Left cardiac atrium (tissue), 4 donors: ENCODE results near the gene KCNJ3. TPM values are rescaled to one million over a fixed set of nuclear protein-coding genes. Genes with fewer than 3 reads are reported as not detected.
"Not testable (repeated sequence)": the region's sequence is repeated elsewhere in the genome, so short reads cannot be mapped to it uniquely, and the experiment has no call there.

Source experiments
- ATAC-seq, 2 donors: fragments of 200-7000 bp; cut with Tn5 transposase; one replicate each; pipeline ENCODE4 v1.9.1; 2020; ENCODE audit warnings: mild to moderate bottlenecking in 2 of 2, moderate library complexity in 2 of 2
- DNase-seq: peaks from one replicate; pipeline ENCODE4 v3.0.0-alpha.2; 2020
- intact Hi-C, 2 donors: fragments of 100-400 bp; cut with DNase I; formaldehyde crosslinking; loops; one replicate each; pipeline versions ENCODE4 v1.14.1 to v1.15.1; 2022 to 2023
- total RNA-seq, 2 donors: library from RNA; stranded (reverse); fragmentation: NEBNext Ultra II Directional; extraction: Animal tissue kit (Norgen Biotek cat#: 25700); gene quantifications; one replicate each; pipeline ENCODE4 v1.2.1, GENCODE V29; 2021
- donor health status: DM: no; HTN: yes; CAD: no.
- donor health status: DM: no; HTN: yes; CAD: no; lungs with severe emphysema.
- donor health status: DM: yes; HTN: yes; CAD: no.
- donor health status: Dilated cardiomyopathy.

Gene KCNJ3
- total RNA-seq, 2 donors from 2014 or later = 27.5 to 49.9 TPM

GRCh38 chr2:154813636-154814035 is 115.1 kb downstream of the KCNJ3 start:
- intact Hi-C loops = no loop called here
- DNase-seq = no peak
- ATAC-seq = no peak

- DNase-seq (no peak), ATAC-seq (no peak)
- intact Hi-C loops = no loop called here
Observed at GRCh38 chr2:154814856-154815255, 116.4 kb downstream of the KCNJ3 start.

- intact Hi-C loops = no loop called here
- ATAC-seq = no peak
Observed at GRCh38 chr2:154825358-154825757, 126.9 kb downstream of the KCNJ3 start.

GRCh38 chr2:154826827-154827226 is 128.3 kb downstream of the KCNJ3 start:
- no peak for DNase-seq
- intact Hi-C loops = no loop called here
- ATAC-seq = no peak

More at GRCh38 chr2:154825358-154825757, 126.9 kb downstream of the KCNJ3 start:
- no peak for DNase-seq

GRCh38 chr2:154827286-154827685 is 128.8 kb downstream of the KCNJ3 start:
- ATAC-seq (no peak), DNase-seq (no peak)
- intact Hi-C loops = no loop called here

- ATAC-seq (no peak), DNase-seq (no peak)
- intact Hi-C loops = no loop called here
Observed at GRCh38 chr2:154832711-154833110, 134.2 kb downstream of the KCNJ3 start.

- intact Hi-C loops = no loop called here
- DNase-seq (no peak), ATAC-seq (no peak)
Observed at GRCh38 chr2:154836632-154837031, 138.1 kb downstream of the KCNJ3 start.

- no peak for ATAC-seq
- intact Hi-C loops = no loop called here
- DNase-seq = no peak
Observed at GRCh38 chr2:154837035-154837434, 138.5 kb downstream of the KCNJ3 start.

GRCh38 chr2:154844513-154844912 is 146.0 kb downstream of the KCNJ3 start:
- intact Hi-C loops = no loop called here
- ATAC-seq (no peak), DNase-seq (no peak)

- ATAC-seq (no peak), DNase-seq (no peak)
- intact Hi-C loops = no loop called here
Observed at GRCh38 chr2:154846842-154847241, 148.3 kb downstream of the KCNJ3 start.

- ATAC-seq = no peak
- intact Hi-C loops = no loop called here
- DNase-seq = no peak
Observed at GRCh38 chr2:154849482-154849881, 151.0 kb downstream of the KCNJ3 start.

GRCh38 chr2:154850532-154850931 is 152.0 kb downstream of the KCNJ3 start:
- intact Hi-C loops = no loop called here
- ATAC-seq = no peak
- DNase-seq = no peak

- intact Hi-C loops = no loop called here
- ATAC-seq = no peak
- no peak for DNase-seq
Observed at GRCh38 chr2:154855138-154855537, 156.6 kb downstream of the KCNJ3 start.

GRCh38 chr2:154867151-154867550 is 168.7 kb downstream of the KCNJ3 start:
- intact Hi-C loops, DNase-seq, ATAC-seq: not testable (repeated sequence)

- intact Hi-C loops = no loop called here
- no peak for ATAC-seq
- DNase-seq = no peak
Observed at GRCh38 chr2:154875999-154876398, 177.5 kb downstream of the KCNJ3 start.

- DNase-seq (no peak), ATAC-seq (no peak)
- intact Hi-C loops = no loop called here
Observed at GRCh38 chr2:154882725-154883124, 184.2 kb downstream of the KCNJ3 start.

- DNase-seq (no peak), ATAC-seq (no peak)
- intact Hi-C loops = no loop called here
Observed at GRCh38 chr2:154886316-154886715, 187.8 kb downstream of the KCNJ3 start.

- ATAC-seq (no peak), DNase-seq (no peak)
Observed at GRCh38 chr2:154898269-154898668, 199.8 kb downstream of the KCNJ3 start.

GRCh38 chr2:154901063-154901462 is 202.6 kb downstream of the KCNJ3 start:
- intact Hi-C loops = no loop called here
- ATAC-seq = no peak
- DNase-seq = no peak

More at GRCh38 chr2:154898269-154898668, 199.8 kb downstream of the KCNJ3 start:
- intact Hi-C loops = no loop called here
